H9 (cell line): ENCODE data around the gene RUNX1. TPM values are rescaled to one million over a fixed set of nuclear protein-coding genes. Genes with fewer than 3 reads are reported as not detected.

Experiments
- DNase-seq: peaks from one replicate; pipeline ENCODE4 v3.0.0-alpha.2; 2017
- H2AFZ ChIP-seq: one replicate; pipeline ENCODE4 v1.6.1; 2013; ENCODE audit warnings: mild to moderate bottlenecking, low read length, control low read depth, moderate library complexity
- H2AK5ac ChIP-seq: 2 replicates; pipeline ENCODE4 v1.6.1; 2013; ENCODE audit warnings: low read length, control low read depth, mixed read lengths; ENCODE audit not compliant: insufficient read length
- H2BK120ac ChIP-seq: one replicate; pipeline ENCODE4 v1.6.1; 2013; ENCODE audit warnings: low read depth, mild to moderate bottlenecking, low read length, control low read depth, inconsistent platforms; ENCODE audit not compliant: poor library complexity, severe bottlenecking
- H2BK12ac ChIP-seq: 2 replicates; pipeline ENCODE4 v1.6.1; 2013; ENCODE audit warnings: low read length, control low read depth, mixed read lengths, low read depth; ENCODE audit not compliant: insufficient read length
- H2BK15ac ChIP-seq: 2 replicates; pipeline ENCODE4 v1.6.1; 2013; ENCODE audit warnings: low read depth, low read length, control low read depth
- H2BK20ac ChIP-seq: one replicate; pipeline ENCODE4 v1.6.1; 2013; ENCODE audit warnings: low read depth, mild to moderate bottlenecking, low read length, control low read depth, inconsistent platforms; ENCODE audit not compliant: poor library complexity, severe bottlenecking
- H2BK5ac ChIP-seq: 2 replicates; pipeline ENCODE4 v1.6.1; 2013; ENCODE audit warnings: low read length, control low read depth, mixed read lengths; ENCODE audit not compliant: insufficient read length
- H3K14ac ChIP-seq: 2 replicates; pipeline ENCODE4 v1.6.1; 2013; ENCODE audit warnings: low read length, control low read depth; ENCODE audit not compliant: insufficient read depth
- H3K18ac ChIP-seq: 2 replicates; pipeline ENCODE4 v1.6.1; 2013; ENCODE audit warnings: low read depth, mild to moderate bottlenecking, mixed read lengths, low read length, control low read depth; ENCODE audit not compliant: insufficient read length
- H3K23ac ChIP-seq: 2 replicates; pipeline ENCODE4 v1.6.1; 2013; ENCODE audit warnings: low read length, control low read depth, mixed read lengths, low read depth; ENCODE audit not compliant: insufficient read length
- H3K23me2 ChIP-seq: 2 replicates; pipeline ENCODE4 v1.6.1; 2013; ENCODE audit warnings: low read depth, mild to moderate bottlenecking, mixed read lengths, low read length, control low read depth; ENCODE audit not compliant: insufficient read length, poor library complexity, severe bottlenecking
- H3K27ac ChIP-seq: 2 replicates; pipeline ENCODE4 v1.5.1; 2013; ENCODE audit warnings: low read length, control low read depth, mixed read lengths, low read depth; ENCODE audit not compliant: insufficient read length
- H3K27me3 ChIP-seq: 2 replicates; pipeline ENCODE4 v1.6.1; 2013; ENCODE audit warnings: low read length, control low read depth, inconsistent platforms; ENCODE audit not compliant: insufficient read depth
- H3K4ac ChIP-seq: 2 replicates; pipeline ENCODE4 v1.6.1; 2013; ENCODE audit warnings: low read depth, mild to moderate bottlenecking, control low read depth, inconsistent platforms, low read length, moderate library complexity
- H3K4me1 ChIP-seq: 2 replicates; pipeline ENCODE4 v1.6.1; 2013; ENCODE audit warnings: low read length, control low read depth, inconsistent platforms; ENCODE audit not compliant: insufficient read depth
- H3K4me2 ChIP-seq: 2 replicates; pipeline ENCODE4 v1.6.1; 2013; ENCODE audit warnings: low read length, control low read depth, mixed read lengths; ENCODE audit not compliant: insufficient read length, insufficient read depth
- H3K56ac ChIP-seq: 2 replicates; pipeline ENCODE4 v1.6.1; 2013; ENCODE audit warnings: low read depth, mild to moderate bottlenecking, mixed read lengths, low read length, control low read depth; ENCODE audit not compliant: insufficient read length
- H3K79me1 ChIP-seq: 2 replicates; pipeline ENCODE4 v1.6.1; 2013; ENCODE audit warnings: low read depth, mild to moderate bottlenecking, moderate library complexity, low read length, control low read depth, inconsistent platforms; ENCODE audit not compliant: insufficient read depth, poor library complexity, severe bottlenecking
- H3K79me2 ChIP-seq: 2 replicates; pipeline ENCODE4 v1.6.1; 2013; ENCODE audit warnings: low read length, control low read depth, inconsistent platforms; ENCODE audit not compliant: insufficient read depth
- H3K9ac ChIP-seq: 2 replicates; pipeline ENCODE4 v1.6.1; 2013; ENCODE audit warnings: low read length, control low read depth, mixed read lengths; ENCODE audit not compliant: insufficient read length; ENCODE audit errors: extremely low read depth
- H3K9me3 ChIP-seq: one replicate; pipeline ENCODE4 v1.6.1; 2013; ENCODE audit warnings: low read depth, low read length, inconsistent platforms; ENCODE audit not compliant: control insufficient read depth
- H3T11ph ChIP-seq: one replicate; pipeline ENCODE4 v1.6.1; 2013; ENCODE audit warnings: mild to moderate bottlenecking, low read length, control low read depth, inconsistent platforms
- H4K20me1 ChIP-seq: one replicate; pipeline ENCODE4 v1.6.1; 2013; ENCODE audit not compliant: control insufficient read depth, insufficient read length, insufficient read depth
- H4K5ac ChIP-seq: 2 replicates; pipeline ENCODE4 v1.6.1; 2013; ENCODE audit warnings: low read depth, mild to moderate bottlenecking, mixed read lengths, low read length, control low read depth; ENCODE audit not compliant: insufficient read length
- H4K8ac ChIP-seq: replicated peaks from 2 replicates; pipeline ENCODE4 v1.6.1; 2013; ENCODE audit warnings: low read length, control low read depth, mixed read lengths, low read depth; ENCODE audit not compliant: insufficient read length
- H4K91ac ChIP-seq: 2 replicates; pipeline ENCODE4 v1.6.1; 2013; ENCODE audit warnings: low read depth, mild to moderate bottlenecking, moderate library complexity, mixed read lengths, low read length, control low read depth; ENCODE audit not compliant: insufficient read length
- H3K27ac Mint-ChIP-seq, 3 experiments: 2 replicates in 2 of 3; 3 replicates in 1 of 3; pipeline ENCODE4 v1.8.0; 2020 to 2021; ENCODE audit warnings: mixed read lengths in 3 of 3, mild to moderate bottlenecking in 1 of 3, moderate library complexity in 1 of 3
- H3K27me3 Mint-ChIP-seq: 2 replicates; pipeline ENCODE4 v1.8.0; 2021; ENCODE audit warnings: low read depth, mild to moderate bottlenecking, moderate library complexity, mixed read lengths
- H3K36me3 Mint-ChIP-seq, 3 experiments: 2 replicates in 2 of 3; 3 replicates in 1 of 3; pipeline ENCODE4 v1.8.0; 2020 to 2021; ENCODE audit warnings: low read depth in 3 of 3, mixed read lengths in 3 of 3; ENCODE audit not compliant: insufficient read depth in 1 of 3
- H3K4me1 Mint-ChIP-seq, 2 experiments: 2 replicates each; pipeline ENCODE4 v1.8.0; 2020; ENCODE audit warnings: mixed read lengths in 2 of 2
- H3K4me3 Mint-ChIP-seq, 2 experiments: 2 replicates in 1 of 2; 3 replicates in 1 of 2; pipeline ENCODE4 v1.8.0; 2020 to 2021; ENCODE audit warnings: mild to moderate bottlenecking in 2 of 2, mixed read lengths in 2 of 2, moderate library complexity in 1 of 2
- H3K9me3 Mint-ChIP-seq, 2 experiments: 2 replicates in 1 of 2; 3 replicates in 1 of 2; pipeline ENCODE4 v1.8.0; 2020; ENCODE audit warnings: mild to moderate bottlenecking in 2 of 2, mixed read lengths in 2 of 2, moderate library complexity in 1 of 2
- WGBS: extraction: QIAGEN DNeasy Blood & Tissue Kit; methylation state at CpG from one replicate; pipeline ENCODE4 v1.1.7; 2013; ENCODE audit warnings: missing lambda C conversion rate, low lambda C conversion rate, mixed read lengths; ENCODE audit not compliant: insufficient read length; ENCODE audit errors: extremely low coverage; 5-methylcytosine and 5-hydroxymethylcytosine counted together
- total RNA-seq: library from RNA; stranded (reverse); gene quantifications from 2 replicates; pipeline ENCODE4 v1.2.1, GENCODE V29; 2021
- TF ChIP-seq, protein P1 (sequence below): fragments of 200-600 bp; sonication (generic); conservative IDR thresholded peaks from 3 replicates; pipeline ENCODE4 v1.8.0; 2021; ENCODE audit warnings: antibody characterized with exemption, mild to moderate bottlenecking

The RUNX1 gene
- total RNA-seq, 1 experiment from 2014 or later, result 0.72 TPM

DNA sequence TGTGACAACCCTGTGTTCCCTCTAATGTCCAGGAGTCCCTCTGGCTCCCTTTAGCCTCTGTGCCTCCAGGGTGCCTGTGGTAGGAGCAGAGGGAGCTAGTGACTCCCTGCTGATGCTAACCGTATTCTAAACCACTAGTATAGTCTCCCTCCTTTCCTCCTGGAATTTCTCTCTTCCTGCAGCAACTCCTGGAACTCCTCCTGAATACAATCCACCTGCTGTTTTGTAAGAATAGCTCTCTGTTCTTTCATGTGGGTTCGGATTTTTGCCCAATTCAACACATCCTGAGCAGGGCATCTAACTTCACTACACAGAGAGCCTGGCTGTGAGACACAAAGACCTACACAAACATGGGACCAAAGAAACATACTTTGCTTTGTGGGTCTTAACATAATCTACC is 107.9 kb downstream of the RUNX1 start:
- Histone ChIP-seq H2BK5ac (no peak overlapping the region), H3K9ac (no peak overlapping the region), H3T11ph (no peak overlapping the region), H3K4me2 (no peak overlapping the region), H2AK5ac (no peak overlapping the region), H4K5ac (no peak overlapping the region), H4K20me1 (no peaks in the 10 kb centered on the region), H2BK20ac (no peak overlapping the region), H2BK120ac (no peak overlapping the region), H2BK15ac (no peak overlapping the region), H2BK12ac (no peak overlapping the region), H2AFZ (no peak overlapping the region), H3K14ac (no peak overlapping the region), H3K79me2 (no peaks in the 10 kb centered on the region), H3K4ac (no peak overlapping the region), H3K18ac (no peak overlapping the region), H3K79me1 (no peaks in the 10 kb centered on the region), H3K23me2 (no peaks in the 10 kb centered on the region), H3K4me1 (no peaks in the 10 kb centered on the region), H4K91ac (no peak overlapping the region), H3K27me3 (no peaks in the 10 kb centered on the region), H3K9me3 (no peaks in the 10 kb centered on the region), H4K8ac (no peak overlapping the region), H3K23ac (no peak overlapping the region), H3K27ac (no peak overlapping the region), H3K56ac (no peak overlapping the region)
- Mint-ChIP-seq H3K4me3 (no peak overlapping the region), H3K4me1 (peaks cover 6 to 9% of the 10 kb centered on the region in 2 experiments), H3K36me3 (no peaks in the 10 kb centered on the region), H3K27me3 (peaks cover 25% of the 10 kb centered on the region), H3K27ac (no peak overlapping the region), H3K9me3 (no peaks in the 10 kb centered on the region)
- no CpG with 5 or more reads among the region's 2 CpGs for WGBS
- DNase-seq, result no peak
- TF ChIP-seq, protein P1, sequence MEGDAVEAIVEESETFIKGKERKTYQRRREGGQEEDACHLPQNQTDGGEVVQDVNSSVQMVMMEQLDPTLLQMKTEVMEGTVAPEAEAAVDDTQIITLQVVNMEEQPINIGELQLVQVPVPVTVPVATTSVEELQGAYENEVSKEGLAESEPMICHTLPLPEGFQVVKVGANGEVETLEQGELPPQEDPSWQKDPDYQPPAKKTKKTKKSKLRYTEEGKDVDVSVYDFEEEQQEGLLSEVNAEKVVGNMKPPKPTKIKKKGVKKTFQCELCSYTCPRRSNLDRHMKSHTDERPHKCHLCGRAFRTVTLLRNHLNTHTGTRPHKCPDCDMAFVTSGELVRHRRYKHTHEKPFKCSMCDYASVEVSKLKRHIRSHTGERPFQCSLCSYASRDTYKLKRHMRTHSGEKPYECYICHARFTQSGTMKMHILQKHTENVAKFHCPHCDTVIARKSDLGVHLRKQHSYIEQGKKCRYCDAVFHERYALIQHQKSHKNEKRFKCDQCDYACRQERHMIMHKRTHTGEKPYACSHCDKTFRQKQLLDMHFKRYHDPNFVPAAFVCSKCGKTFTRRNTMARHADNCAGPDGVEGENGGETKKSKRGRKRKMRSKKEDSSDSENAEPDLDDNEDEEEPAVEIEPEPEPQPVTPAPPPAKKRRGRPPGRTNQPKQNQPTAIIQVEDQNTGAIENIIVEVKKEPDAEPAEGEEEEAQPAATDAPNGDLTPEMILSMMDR, result no peak
